GOT3 (cell line): Measurements from ENCODE around the gene GNG7.
"Not testable (repeated sequence)": the region's sequence is repeated elsewhere in the genome, so short reads cannot be mapped to it uniquely, and the experiment has no call there.

Experiments
- DNase-seq: peaks from one replicate; lab custom pipeline; 2025; ENCODE audit warnings: mixed read lengths; lab: John Stamatoyannopoulos, UW

The GNG7 gene

DNA sequence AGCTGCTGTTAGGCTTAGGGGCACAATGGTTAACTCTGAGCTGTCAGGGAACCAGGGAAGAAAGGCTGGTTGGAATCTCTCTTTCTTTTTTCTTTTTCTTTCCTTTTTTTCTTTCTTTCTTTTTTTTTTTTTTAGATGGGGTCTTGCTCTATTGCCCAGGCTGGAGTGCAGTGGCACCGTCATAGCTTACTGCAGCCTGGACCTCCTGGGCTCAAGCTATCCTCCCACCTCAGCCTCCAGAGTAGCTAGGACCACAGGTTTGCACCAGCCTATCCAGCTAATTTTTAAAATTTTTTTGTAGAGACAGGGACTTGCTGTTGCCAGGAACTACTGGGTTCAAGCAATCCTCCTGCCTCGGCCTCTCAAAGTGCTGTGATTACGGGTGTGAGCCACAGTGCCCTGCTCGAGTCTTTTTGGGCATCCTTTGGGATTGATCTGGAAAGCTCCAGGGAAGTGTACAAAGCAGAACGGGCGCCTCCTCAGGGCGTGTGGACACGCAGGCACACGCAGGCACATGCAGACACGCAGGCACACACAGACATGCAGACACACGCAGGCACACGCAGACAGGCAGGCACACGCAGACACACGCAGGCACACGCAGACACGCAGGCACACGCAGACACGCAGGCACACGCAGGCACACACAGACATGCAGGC is 127.4 kb downstream of the GNG7 start:
- DNase-seq, result no peak

- no peak for DNase-seq
These were observed 128.0 kb downstream of the GNG7 start for GRCh38 chr19:2574478-2574931.

DNA sequence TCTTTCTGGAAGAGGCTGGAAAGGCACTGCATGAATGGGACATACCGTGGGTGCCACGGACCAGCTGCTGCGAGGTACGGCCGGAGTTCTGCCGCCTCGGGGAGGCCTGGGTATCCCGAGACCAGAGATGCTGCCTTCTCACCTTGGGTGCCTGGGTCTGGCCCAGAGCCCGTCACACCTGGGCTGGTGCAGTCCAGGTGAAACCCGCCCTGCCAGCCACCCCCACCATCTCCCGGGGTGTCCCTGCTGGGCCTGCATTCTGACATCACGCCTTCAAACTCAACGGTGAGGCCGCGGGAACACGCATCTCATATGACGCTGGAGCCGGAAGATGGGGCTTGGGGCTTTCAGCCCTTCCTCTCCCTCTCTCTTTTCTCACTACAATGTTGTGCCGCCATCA is 128.6 kb downstream of the GNG7 start:
- DNase-seq, result no peak

GRCh38 chr19:2572152-2572551 is 130.3 kb downstream of the GNG7 start:
- DNase-seq, result not testable (repeated sequence)

DNA sequence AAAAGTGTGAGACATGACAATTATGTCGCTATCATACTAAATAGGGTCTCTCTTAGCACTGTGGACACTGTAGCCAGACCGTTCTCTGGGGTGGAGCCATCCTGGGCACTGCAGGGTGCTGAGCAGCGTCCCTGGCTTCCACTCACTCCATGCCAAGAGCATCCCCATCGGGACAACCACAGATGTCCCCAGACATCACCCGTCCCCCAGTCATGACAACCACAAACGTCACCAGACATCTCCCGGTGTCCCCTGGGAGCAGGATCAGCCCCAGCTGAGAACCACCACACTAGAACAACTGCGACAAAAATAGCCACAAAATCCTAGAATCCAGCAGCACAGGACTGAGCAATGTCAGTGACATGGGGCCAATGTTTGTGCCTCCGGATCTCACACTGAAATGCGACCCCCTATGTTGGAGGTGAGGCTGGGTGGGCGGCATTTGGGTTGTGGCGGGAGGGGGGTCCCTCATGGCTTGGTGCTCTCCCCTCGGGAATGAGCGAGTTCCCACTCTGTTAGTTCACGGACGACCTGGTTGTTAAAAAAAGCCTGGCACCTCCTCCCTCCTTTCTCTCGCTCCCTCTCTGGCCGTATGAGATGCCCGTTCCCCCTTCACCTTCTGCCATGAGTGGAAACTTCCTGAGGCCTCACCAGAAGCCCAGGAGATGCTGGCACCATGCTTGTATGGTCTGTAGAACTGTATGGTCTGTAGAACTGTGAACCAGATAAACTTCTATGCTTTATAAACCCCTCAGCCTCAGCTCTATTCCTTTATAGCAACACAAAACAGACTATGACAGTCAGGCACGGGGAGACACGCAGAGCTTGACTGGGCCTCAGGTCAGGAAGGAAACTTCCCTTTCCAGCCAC is 132.7 kb downstream of the GNG7 start:
- no peak for DNase-seq

DNA sequence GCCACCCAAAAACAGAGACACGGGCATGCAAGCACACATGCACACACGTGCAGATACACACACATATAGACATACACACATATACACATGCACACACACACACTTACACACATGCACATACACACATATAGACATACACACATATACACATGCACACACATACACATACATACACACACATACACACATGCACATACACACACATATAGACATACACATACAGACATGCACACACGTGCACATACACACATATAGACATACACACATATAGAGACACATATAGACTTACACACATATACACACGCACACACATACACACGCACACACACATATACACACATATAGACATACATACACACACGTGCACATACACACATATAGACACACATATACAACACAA is 134.5 kb downstream of the GNG7 start:
- no peak for DNase-seq

DNA sequence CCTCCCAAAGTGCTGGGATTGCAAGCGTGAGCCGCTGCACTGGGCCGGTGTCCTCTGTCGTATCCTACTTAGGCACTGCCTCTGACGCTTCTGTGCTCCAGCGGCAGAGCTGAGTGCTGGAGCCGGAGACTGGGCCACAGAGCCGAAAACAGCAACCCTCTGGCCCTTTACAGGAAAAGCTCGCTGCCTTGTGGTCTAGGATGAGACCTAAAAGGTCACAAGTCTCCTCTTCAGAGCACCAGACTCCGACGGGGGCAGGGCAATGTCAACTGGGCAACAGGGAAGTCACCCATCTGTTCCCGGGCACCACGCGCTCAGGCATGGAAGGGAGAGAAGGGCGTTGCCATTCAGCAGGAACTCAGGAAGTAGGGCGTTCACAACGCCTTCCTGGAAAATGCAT is 134.9 kb downstream of the GNG7 start:
- no peak for DNase-seq

DNA sequence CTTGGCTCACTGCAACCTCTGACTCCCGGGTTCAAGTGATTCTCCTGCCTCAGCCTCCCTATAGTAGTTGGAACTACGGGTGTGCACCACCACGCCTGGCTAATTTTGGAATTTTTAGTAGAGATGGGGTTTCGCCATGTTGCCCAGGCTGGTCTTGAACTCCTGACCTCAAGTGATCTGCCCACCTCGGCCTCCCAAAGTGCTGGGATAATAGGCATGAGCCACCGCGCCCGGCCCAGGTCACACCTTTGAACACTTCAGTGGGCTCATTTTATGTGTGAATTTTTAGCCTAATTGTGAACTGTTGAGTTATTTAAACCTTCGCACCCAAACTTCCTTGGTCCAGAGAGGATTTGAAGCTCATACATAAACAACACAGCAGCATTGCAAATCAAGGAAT is 138.9 kb downstream of the GNG7 start:
- not testable (repeated sequence) for DNase-seq

GRCh38 chr19:2561895-2562294 is 140.6 kb downstream of the GNG7 start:
- no peak for DNase-seq

DNA sequence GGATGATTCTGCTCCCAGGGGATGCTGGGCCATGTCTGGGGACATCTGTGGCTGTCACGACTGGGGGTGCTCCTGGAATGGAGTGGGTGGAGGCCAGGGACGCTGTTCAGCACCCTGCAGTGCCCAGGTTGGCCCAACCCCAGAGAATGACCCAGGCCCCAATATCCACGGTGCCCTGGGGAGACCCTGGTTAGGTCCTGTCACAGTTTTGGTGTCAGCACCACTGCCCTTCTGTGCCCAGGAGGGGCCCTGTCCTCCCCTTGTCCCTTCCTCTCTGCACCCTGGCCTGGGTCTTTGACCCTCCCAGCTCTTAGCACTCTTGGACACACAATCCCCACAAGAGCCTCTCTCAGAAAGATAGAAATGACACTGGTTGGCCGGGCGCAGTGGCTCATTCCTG is 141.3 kb downstream of the GNG7 start:
- DNase-seq, result no peak

DNA sequence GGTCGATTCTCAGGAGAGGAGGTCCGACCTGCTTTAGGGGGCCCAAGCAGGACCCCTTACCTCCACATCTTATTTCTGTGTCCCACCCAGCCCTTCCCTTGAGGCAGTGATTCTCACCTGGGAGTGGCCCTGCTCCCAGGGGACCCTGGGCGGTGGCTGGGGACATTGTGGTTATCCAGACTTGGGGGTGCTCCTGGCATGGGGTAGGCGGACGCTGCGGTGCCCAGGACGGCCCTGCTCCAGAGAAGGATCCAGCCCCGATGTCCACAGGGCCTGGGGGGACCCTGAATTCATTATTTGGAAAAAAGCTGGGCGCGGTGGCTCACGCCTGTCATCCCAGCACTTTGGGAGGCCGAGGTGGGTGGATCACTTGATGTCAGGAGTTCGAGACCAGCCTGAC is 142.1 kb downstream of the GNG7 start:
- DNase-seq, result no peak

DNA sequence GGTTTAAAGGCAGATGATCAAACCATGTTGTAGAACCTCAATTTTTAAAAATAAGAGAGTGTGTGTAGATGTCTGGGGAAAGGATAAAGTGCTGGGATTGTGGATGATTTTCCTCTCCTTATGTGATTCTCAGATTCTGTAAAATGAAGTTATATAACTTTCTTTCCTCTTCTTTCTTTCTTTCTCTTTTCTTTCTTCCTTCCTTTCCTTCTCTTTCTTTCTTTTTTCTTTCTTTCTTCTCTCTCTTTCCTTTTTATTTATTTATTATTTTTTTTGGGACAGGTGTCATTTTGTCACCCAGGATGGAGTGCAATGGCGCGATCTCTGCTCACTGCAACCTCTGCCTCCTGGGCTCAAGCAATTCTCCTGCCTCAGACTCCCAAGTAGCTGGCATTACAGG is 144.0 kb downstream of the GNG7 start:
- DNase-seq, result no peak

- DNase-seq, result not testable (repeated sequence)
These were observed 144.4 kb downstream of the GNG7 start for GRCh38 chr19:2558131-2558530.

GRCh38 chr19:2557093-2557440 is 145.4 kb downstream of the GNG7 start:
- DNase-seq, result no peak

- no peak for DNase-seq
These were observed 146.0 kb downstream of the GNG7 start for GRCh38 chr19:2556221-2557092.

DNA sequence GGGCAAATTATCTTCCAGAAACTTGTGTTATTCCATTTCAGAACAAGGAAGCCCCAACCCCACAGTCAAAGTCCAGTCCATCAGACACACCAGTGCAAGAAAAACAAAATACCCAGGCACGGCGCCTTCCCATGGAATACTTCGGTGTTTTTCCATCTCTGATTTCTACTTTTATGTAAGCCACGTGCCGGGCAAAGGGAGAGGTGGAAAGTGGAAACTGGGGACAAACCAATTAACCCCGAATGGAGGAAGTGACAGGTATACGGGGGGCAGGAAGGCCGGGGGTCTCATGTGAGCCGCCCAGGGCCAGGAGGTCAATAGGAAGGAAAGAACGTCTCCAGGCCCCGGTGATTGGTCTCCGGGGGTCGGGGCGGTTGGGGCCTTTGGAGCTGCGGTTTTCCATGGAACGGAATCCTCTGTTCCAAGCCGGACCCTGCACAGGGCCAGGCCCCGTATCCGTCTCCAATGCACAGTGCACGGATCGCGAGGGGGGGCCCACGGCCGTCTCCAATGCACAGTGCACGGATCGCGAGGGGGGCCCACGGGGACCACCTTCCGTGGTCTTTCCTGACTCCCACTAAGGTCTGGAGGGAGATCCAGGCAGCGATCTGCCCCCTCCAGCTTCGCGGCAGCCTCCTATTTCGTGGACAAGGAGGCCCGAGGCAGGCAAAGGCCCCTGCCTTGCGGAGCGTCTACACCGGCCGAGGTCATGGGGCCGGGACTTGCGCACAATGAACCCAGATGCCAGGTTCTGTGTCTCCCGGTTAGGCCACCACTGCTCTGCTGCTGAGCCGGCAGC is 146.9 kb downstream of the GNG7 start:
- DNase-seq, result no peak

- no peak for DNase-seq
These were observed 147.6 kb downstream of the GNG7 start for GRCh38 chr19:2554856-2555255.

- DNase-seq, result no peak
These were observed 149.0 kb downstream of the GNG7 start for GRCh38 chr19:2553510-2553909.

- no peak for DNase-seq
These were observed 149.6 kb downstream of the GNG7 start for GRCh38 chr19:2552859-2553258.

GRCh38 chr19:2551864-2552185 is 150.7 kb downstream of the GNG7 start:
- DNase-seq, result no peak

DNA sequence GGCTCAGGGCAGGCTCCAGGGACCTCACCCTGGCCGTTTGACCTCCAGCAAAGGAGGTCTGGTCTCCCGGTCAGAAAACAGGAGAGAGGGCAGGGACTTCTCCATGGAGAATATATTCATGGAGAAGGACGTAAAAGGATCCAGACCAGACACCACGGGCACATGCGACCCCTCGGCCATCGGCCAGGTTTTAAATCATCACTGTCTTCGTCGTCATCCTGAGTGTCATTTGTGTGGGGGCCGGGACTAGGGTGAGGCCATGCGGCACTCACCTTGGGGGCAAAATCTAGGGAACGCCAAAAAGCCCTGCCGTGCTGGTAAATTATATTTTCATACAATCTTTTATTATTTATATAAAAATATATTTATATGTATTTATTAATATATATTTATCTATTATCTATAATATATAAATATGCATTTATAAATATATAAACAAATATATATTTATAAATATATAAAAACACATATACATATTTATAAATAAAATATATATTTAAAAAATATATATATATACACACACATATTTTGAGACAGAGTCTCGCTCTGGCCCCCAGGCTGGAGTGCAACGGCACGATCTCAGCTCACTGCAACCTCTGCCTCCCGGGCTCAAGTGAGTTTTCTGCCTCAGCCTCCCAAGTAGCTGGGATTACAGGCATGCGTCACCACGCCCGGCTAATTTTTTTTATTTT is 151.2 kb downstream of the GNG7 start:
- no peak for DNase-seq
